ENCODE results near the gene CYTIP. TPM values are rescaled to one million over a fixed set of nuclear protein-coding genes. Genes with fewer than 3 reads are reported as not detected.

CYTIP gene
- polyA plus RNA-seq, 1 experiment: not detected

DNA sequence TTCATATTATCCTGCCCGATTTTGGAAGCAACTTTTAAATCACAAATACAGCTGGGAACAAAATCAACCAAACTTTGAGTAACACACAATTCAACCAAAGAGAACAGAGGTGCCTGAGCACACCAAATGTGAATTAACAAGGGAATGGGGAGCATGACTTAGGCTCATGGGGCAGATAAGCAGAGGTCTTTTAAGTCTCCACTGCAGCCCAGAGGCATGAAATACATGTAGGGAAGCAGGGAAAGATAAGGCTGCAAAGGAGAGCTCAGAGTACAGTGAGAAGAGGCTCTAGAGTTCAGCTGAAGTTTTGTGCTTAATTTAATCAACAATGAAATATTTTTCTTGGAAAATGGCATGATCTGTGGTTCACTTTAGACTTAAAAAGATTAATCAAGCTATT is 49.0 kb downstream of the CYTIP start:
- CTCF ChIA-PET: no interaction called here
- no peak for DNase-seq (ENCODE audit: low read depth)
- POLR2A ChIA-PET: no interaction called here
- TF ChIP-seq, protein P1, sequence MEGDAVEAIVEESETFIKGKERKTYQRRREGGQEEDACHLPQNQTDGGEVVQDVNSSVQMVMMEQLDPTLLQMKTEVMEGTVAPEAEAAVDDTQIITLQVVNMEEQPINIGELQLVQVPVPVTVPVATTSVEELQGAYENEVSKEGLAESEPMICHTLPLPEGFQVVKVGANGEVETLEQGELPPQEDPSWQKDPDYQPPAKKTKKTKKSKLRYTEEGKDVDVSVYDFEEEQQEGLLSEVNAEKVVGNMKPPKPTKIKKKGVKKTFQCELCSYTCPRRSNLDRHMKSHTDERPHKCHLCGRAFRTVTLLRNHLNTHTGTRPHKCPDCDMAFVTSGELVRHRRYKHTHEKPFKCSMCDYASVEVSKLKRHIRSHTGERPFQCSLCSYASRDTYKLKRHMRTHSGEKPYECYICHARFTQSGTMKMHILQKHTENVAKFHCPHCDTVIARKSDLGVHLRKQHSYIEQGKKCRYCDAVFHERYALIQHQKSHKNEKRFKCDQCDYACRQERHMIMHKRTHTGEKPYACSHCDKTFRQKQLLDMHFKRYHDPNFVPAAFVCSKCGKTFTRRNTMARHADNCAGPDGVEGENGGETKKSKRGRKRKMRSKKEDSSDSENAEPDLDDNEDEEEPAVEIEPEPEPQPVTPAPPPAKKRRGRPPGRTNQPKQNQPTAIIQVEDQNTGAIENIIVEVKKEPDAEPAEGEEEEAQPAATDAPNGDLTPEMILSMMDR (IDR thresholded peaks at IDR 0.05; ENCODE audit: insufficient read depth, low read depth, low read length): no peak
- H3K4me3 ChIP-seq (ENCODE audit: low read depth, low read length): no peak overlapping the region
- H3K27me3 ChIP-seq (ENCODE audit: control insufficient read depth, insufficient read depth, low read length): no peaks in the 10 kb centered on the region
- no peaks in the 10 kb centered on the region for H3K36me3 ChIP-seq (ENCODE audit: control insufficient read depth, insufficient read depth, low read length)

DNA sequence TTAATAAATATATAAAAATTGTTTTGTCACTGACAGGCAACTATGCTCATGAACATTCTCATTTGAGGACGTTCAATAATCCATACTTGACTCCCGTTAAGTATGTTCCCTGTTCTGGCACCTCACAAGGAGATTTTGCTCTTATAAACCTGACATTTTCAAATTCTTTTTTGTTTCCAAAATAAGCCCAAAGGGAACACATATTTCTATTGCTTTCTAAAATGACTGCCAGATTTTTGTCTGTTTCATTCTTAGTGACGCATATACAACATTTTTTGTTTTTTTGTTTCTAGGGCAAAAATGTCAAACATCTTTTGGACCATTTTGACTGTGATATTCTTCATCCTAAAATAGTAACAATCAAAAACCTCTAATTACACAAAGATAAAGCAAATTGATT is 50.5 kb downstream of the CYTIP start:
- DNase-seq (ENCODE audit: low read depth): no peak
- CTCF ChIA-PET: no interaction called here
- TF ChIP-seq, protein P1 (IDR thresholded peaks at IDR 0.05; ENCODE audit: insufficient read depth, low read depth, low read length): no peak
- H3K4me3 ChIP-seq (ENCODE audit: low read depth, low read length): no peak overlapping the region
- no peaks in the 10 kb centered on the region for H3K36me3 ChIP-seq (ENCODE audit: control insufficient read depth, insufficient read depth, low read length)
- POLR2A ChIA-PET: no interaction called here
- H3K27me3 ChIP-seq (ENCODE audit: control insufficient read depth, insufficient read depth, low read length): no peaks in the 10 kb centered on the region

DNA sequence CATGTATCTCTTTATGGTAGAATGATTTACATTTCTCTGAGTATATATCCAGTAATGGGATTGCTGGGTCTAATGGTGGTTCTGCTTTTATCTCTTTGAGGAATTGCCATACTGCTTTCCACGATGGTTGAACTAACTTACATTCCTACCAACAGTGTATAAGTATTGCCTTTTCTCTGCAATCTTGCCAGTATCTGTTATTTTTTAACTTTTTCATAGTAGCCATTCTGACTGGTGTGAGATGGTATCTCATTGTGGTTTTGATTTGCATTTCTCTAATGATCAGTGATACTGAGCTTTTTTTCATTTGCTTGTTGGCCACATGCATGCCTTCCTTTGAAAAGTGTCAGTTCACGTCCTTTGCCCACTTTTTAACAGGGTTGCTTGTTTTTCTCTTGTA is 55.1 kb downstream of the CYTIP start:
- TF ChIP-seq, protein P1 (IDR thresholded peaks at IDR 0.05; ENCODE audit: insufficient read depth, low read depth, low read length): no peak
- H3K27me3 ChIP-seq (ENCODE audit: control insufficient read depth, insufficient read depth, low read length): no peaks in the 10 kb centered on the region
- POLR2A ChIA-PET: no interaction called here
- H3K36me3 ChIP-seq (ENCODE audit: control insufficient read depth, insufficient read depth, low read length): no peaks in the 10 kb centered on the region
- no peak for DNase-seq (ENCODE audit: low read depth)
- no peak overlapping the region for H3K4me3 ChIP-seq (ENCODE audit: low read depth, low read length)
- CTCF ChIA-PET: no interaction called here

DNA sequence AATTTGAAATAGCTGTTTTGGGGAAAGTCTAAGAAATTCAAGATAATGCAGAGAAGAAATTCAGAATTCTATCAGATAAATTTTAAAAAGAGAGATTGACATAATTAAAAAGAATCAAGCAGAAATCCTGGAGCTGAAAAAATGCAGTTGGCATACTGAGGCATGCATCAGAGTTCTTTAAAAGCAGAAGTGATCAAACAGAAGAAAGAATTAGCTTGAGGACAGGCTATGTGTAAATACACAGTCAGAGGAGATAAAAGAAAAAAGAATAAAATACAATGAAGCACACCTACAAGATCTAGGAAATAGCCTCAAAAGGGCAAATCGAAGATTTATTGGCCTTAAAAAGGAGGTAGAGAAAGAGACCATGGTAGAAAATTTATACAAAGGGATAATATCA is 57.1 kb downstream of the CYTIP start:
- DNase-seq (ENCODE audit: low read depth): no peak
- TF ChIP-seq, protein P1 (IDR thresholded peaks at IDR 0.05; ENCODE audit: insufficient read depth, low read depth, low read length): no peak
- ChIA-PET CTCF (no interaction called here), POLR2A (no interaction called here)
- Histone ChIP-seq H3K36me3 (ENCODE audit: control insufficient read depth, insufficient read depth, low read length) (no peaks in the 10 kb centered on the region), H3K27me3 (ENCODE audit: control insufficient read depth, insufficient read depth, low read length) (no peaks in the 10 kb centered on the region), H3K4me3 (ENCODE audit: low read depth, low read length) (no peak overlapping the region)

DNA sequence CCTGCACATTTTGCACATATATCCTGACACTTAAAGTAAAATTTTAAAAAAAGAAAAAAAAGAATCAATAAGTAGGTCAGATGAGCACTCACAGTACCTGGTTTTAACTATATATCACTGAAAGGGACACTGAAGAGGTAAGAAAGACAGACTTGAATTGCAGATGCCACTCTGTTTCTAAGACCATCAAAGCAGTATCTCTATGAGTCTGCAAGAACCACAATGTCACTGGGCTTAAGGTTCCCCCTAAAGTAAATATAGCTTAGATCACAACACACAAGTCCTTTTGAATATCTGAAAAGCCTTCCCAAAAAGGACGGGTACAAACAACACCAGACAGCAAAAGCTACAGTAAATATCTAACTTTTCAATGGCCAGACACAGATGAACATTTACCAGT is 57.6 kb downstream of the CYTIP start:
- CTCF ChIA-PET: no interaction called here
- TF ChIP-seq, protein P1 (IDR thresholded peaks at IDR 0.05; ENCODE audit: insufficient read depth, low read depth, low read length): no peak
- H3K4me3 ChIP-seq (ENCODE audit: low read depth, low read length): no peak overlapping the region
- POLR2A ChIA-PET: no interaction called here
- H3K27me3 ChIP-seq (ENCODE audit: control insufficient read depth, insufficient read depth, low read length): no peaks in the 10 kb centered on the region
- DNase-seq (ENCODE audit: low read depth): no peak
- H3K36me3 ChIP-seq (ENCODE audit: control insufficient read depth, insufficient read depth, low read length): no peaks in the 10 kb centered on the region

Measured in BJ (cell line).